ENCODE data around the gene CACNG3.
"Not testable (repeated sequence)": the region's sequence is repeated elsewhere in the genome, so short reads cannot be mapped to it uniquely, and the experiment has no call there.

Gene CACNG3

GRCh38 chr16:24286741-24287405, 30.7 kb downstream of the CACNG3 start:
- H3K27ac ChIP-seq (ENCODE audit: low read depth, low read length), result no peak overlapping the region
- no peaks in the 10 kb centered on the region for H3K27me3 ChIP-seq (ENCODE audit: control insufficient read depth, insufficient read depth, low read length)
- no peak overlapping the region for H3K4me3 ChIP-seq (ENCODE audit: low read length)
- H3K9ac ChIP-seq (ENCODE audit: low read length), result no peak overlapping the region
- no peaks in the 10 kb centered on the region for H3K4me1 ChIP-seq (ENCODE audit: control insufficient read depth, insufficient read depth, low read length)
- H3K36me3 ChIP-seq (ENCODE audit: control insufficient read depth, insufficient read depth, low read length), result no peaks in the 10 kb centered on the region

GRCh38 chr16:24288516-24288915, 32.4 kb downstream of the CACNG3 start:
- no peaks in the 10 kb centered on the region for H3K27me3 ChIP-seq (ENCODE audit: control insufficient read depth, insufficient read depth, low read length)
- no peak overlapping the region for H3K9ac ChIP-seq (ENCODE audit: low read length)
- H3K4me1 ChIP-seq (ENCODE audit: control insufficient read depth, insufficient read depth, low read length), result no peaks in the 10 kb centered on the region
- no peak overlapping the region for H3K4me3 ChIP-seq (ENCODE audit: low read length)
- H3K27ac ChIP-seq (ENCODE audit: low read depth, low read length), result no peak overlapping the region
- H3K36me3 ChIP-seq (ENCODE audit: control insufficient read depth, insufficient read depth, low read length), result no peaks in the 10 kb centered on the region

GRCh38 chr16:24289166-24289700, 33.1 kb downstream of the CACNG3 start:
- Histone ChIP-seq H3K4me3 (ENCODE audit: low read length) (no peak overlapping the region), H3K27me3 (ENCODE audit: control insufficient read depth, insufficient read depth, low read length) (no peaks in the 10 kb centered on the region), H3K9ac (ENCODE audit: low read length) (no peak overlapping the region), H3K27ac (ENCODE audit: low read depth, low read length) (no peak overlapping the region), H3K4me1 (ENCODE audit: control insufficient read depth, insufficient read depth, low read length) (no peaks in the 10 kb centered on the region), H3K36me3 (ENCODE audit: control insufficient read depth, insufficient read depth, low read length) (no peaks in the 10 kb centered on the region)

- no peaks in the 10 kb centered on the region for H3K4me1 ChIP-seq (ENCODE audit: control insufficient read depth, insufficient read depth, low read length)
- H3K27ac ChIP-seq (ENCODE audit: low read depth, low read length), result no peak overlapping the region
- H3K27me3 ChIP-seq (ENCODE audit: control insufficient read depth, insufficient read depth, low read length), result no peaks in the 10 kb centered on the region
- no peak overlapping the region for H3K9ac ChIP-seq (ENCODE audit: low read length)
- no peaks in the 10 kb centered on the region for H3K36me3 ChIP-seq (ENCODE audit: control insufficient read depth, insufficient read depth, low read length)
- no peak overlapping the region for H3K4me3 ChIP-seq (ENCODE audit: low read length)
Observed at GRCh38 chr16:24291932-24292331, 35.8 kb downstream of the CACNG3 start.

GRCh38 chr16:24294131-24294530, 38.0 kb downstream of the CACNG3 start:
- H3K36me3 ChIP-seq (ENCODE audit: control insufficient read depth, insufficient read depth, low read length), result no peaks in the 10 kb centered on the region
- H3K27ac ChIP-seq (ENCODE audit: low read depth, low read length), result no peak overlapping the region
- no peak overlapping the region for H3K4me3 ChIP-seq (ENCODE audit: low read length)
- H3K4me1 ChIP-seq (ENCODE audit: control insufficient read depth, insufficient read depth, low read length), result no peaks in the 10 kb centered on the region
- H3K27me3 ChIP-seq (ENCODE audit: control insufficient read depth, insufficient read depth, low read length), result no peaks in the 10 kb centered on the region
- H3K9ac ChIP-seq (ENCODE audit: low read length), result no peak overlapping the region

- Histone ChIP-seq H3K36me3 (ENCODE audit: control insufficient read depth, insufficient read depth, low read length) (no peaks in the 10 kb centered on the region), H3K27me3 (ENCODE audit: control insufficient read depth, insufficient read depth, low read length) (no peaks in the 10 kb centered on the region), H3K4me1 (ENCODE audit: control insufficient read depth, insufficient read depth, low read length) (no peaks in the 10 kb centered on the region), H3K9ac (ENCODE audit: low read length) (no peak overlapping the region), H3K27ac (ENCODE audit: low read depth, low read length) (no peak overlapping the region), H3K4me3 (ENCODE audit: low read length) (no peak overlapping the region)
Observed at GRCh38 chr16:24297375-24297774, 41.2 kb downstream of the CACNG3 start.

GRCh38 chr16:24298548-24299167, 42.5 kb downstream of the CACNG3 start:
- Histone ChIP-seq H3K27me3 (ENCODE audit: control insufficient read depth, insufficient read depth, low read length) (no peaks in the 10 kb centered on the region), H3K4me3 (ENCODE audit: low read length) (no peak overlapping the region), H3K9ac (ENCODE audit: low read length) (no peak overlapping the region), H3K27ac (ENCODE audit: low read depth, low read length) (no peak overlapping the region), H3K4me1 (ENCODE audit: control insufficient read depth, insufficient read depth, low read length) (no peaks in the 10 kb centered on the region), H3K36me3 (ENCODE audit: control insufficient read depth, insufficient read depth, low read length) (no peaks in the 10 kb centered on the region)

- not testable (repeated sequence) for H3K27me3 ChIP-seq (ENCODE audit: control insufficient read depth, insufficient read depth, low read length); H3K36me3 ChIP-seq (ENCODE audit: control insufficient read depth, insufficient read depth, low read length); H3K4me3 ChIP-seq (ENCODE audit: low read length); H3K4me1 ChIP-seq (ENCODE audit: control insufficient read depth, insufficient read depth, low read length); H3K27ac ChIP-seq (ENCODE audit: low read depth, low read length); H3K9ac ChIP-seq (ENCODE audit: low read length)
Observed at GRCh38 chr16:24300750-24301149, 44.6 kb downstream of the CACNG3 start.

- no peaks in the 10 kb centered on the region for H3K36me3 ChIP-seq (ENCODE audit: control insufficient read depth, insufficient read depth, low read length)
Observed at GRCh38 chr16:24302636-24303035, 46.5 kb downstream of the CACNG3 start.

GRCh38 chr16:24308200-24308599, 52.1 kb downstream of the CACNG3 start:
- no peak overlapping the region for H3K4me3 ChIP-seq (ENCODE audit: low read length)
- no peaks in the 10 kb centered on the region for H3K36me3 ChIP-seq (ENCODE audit: control insufficient read depth, insufficient read depth, low read length)
- no peaks in the 10 kb centered on the region for H3K4me1 ChIP-seq (ENCODE audit: control insufficient read depth, insufficient read depth, low read length)
- H3K27ac ChIP-seq (ENCODE audit: low read depth, low read length), result no peak overlapping the region
- no peak overlapping the region for H3K9ac ChIP-seq (ENCODE audit: low read length)
- H3K27me3 ChIP-seq (ENCODE audit: control insufficient read depth, insufficient read depth, low read length), result no peaks in the 10 kb centered on the region

More at GRCh38 chr16:24302636-24303035, 46.5 kb downstream of the CACNG3 start:
- Histone ChIP-seq H3K4me1 (ENCODE audit: control insufficient read depth, insufficient read depth, low read length) (no peaks in the 10 kb centered on the region), H3K4me3 (ENCODE audit: low read length) (no peak overlapping the region), H3K27ac (ENCODE audit: low read depth, low read length) (no peak overlapping the region), H3K27me3 (ENCODE audit: control insufficient read depth, insufficient read depth, low read length) (no peaks in the 10 kb centered on the region), H3K9ac (ENCODE audit: low read length) (no peak overlapping the region)

GRCh38 chr16:24309258-24310142, 53.4 kb downstream of the CACNG3 start:
- Histone ChIP-seq H3K4me1 (ENCODE audit: control insufficient read depth, insufficient read depth, low read length) (no peaks in the 10 kb centered on the region), H3K27ac (ENCODE audit: low read depth, low read length) (no peak overlapping the region), H3K9ac (ENCODE audit: low read length) (no peak overlapping the region), H3K27me3 (ENCODE audit: control insufficient read depth, insufficient read depth, low read length) (no peaks in the 10 kb centered on the region), H3K36me3 (ENCODE audit: control insufficient read depth, insufficient read depth, low read length) (no peaks in the 10 kb centered on the region), H3K4me3 (ENCODE audit: low read length) (no peak overlapping the region)

GRCh38 chr16:24315343-24315742, 59.2 kb downstream of the CACNG3 start:
- Histone ChIP-seq H3K4me1 (ENCODE audit: control insufficient read depth, insufficient read depth, low read length) (no peaks in the 10 kb centered on the region), H3K9ac (ENCODE audit: low read length) (no peak overlapping the region), H3K4me3 (ENCODE audit: low read length) (no peak overlapping the region), H3K27me3 (ENCODE audit: control insufficient read depth, insufficient read depth, low read length) (no peaks in the 10 kb centered on the region), H3K27ac (ENCODE audit: low read depth, low read length) (no peak overlapping the region), H3K36me3 (ENCODE audit: control insufficient read depth, insufficient read depth, low read length) (no peaks in the 10 kb centered on the region)

Measured in rectal smooth muscle tissue (tissue), 1 donor.